DMS153 treated with DMSO at 0.1 percent for 48 hours (cell line): Measurements from ENCODE around the gene CTNND2.
"Not testable (repeated sequence)": the region's sequence is repeated elsewhere in the genome, so short reads cannot be mapped to it uniquely, and the experiment has no call there.

Source experiments
- DNase-seq: peaks from one replicate; lab custom pipeline; 2025; ENCODE audit not compliant: unreplicated experiment; lab: John Stamatoyannopoulos, UW

The CTNND2 gene

GRCh38 chr5:11679676-11680075 lies 224.6 kb downstream of the CTNND2 start:
- no peak for DNase-seq

- DNase-seq, result no peak
Observed at GRCh38 chr5:11675184-11675583, 229.1 kb downstream of the CTNND2 start.

- DNase-seq, result no peak
Observed at GRCh38 chr5:11672385-11673085, 231.7 kb downstream of the CTNND2 start.

- no peak for DNase-seq
Observed at GRCh38 chr5:11658376-11658775, 245.9 kb downstream of the CTNND2 start.

- no peak for DNase-seq
Observed at GRCh38 chr5:11656916-11657315, 247.3 kb downstream of the CTNND2 start.

- DNase-seq, result no peak
Observed at GRCh38 chr5:11655681-11656080, 248.6 kb downstream of the CTNND2 start.

- DNase-seq, result no peak
Observed at GRCh38 chr5:11650936-11651335, 253.3 kb downstream of the CTNND2 start.

- DNase-seq, result no peak
Observed at GRCh38 chr5:11646141-11646540, 258.1 kb downstream of the CTNND2 start.

GRCh38 chr5:11642438-11642837 lies 261.8 kb downstream of the CTNND2 start:
- no peak for DNase-seq

- DNase-seq, result no peak
Observed at GRCh38 chr5:11640158-11640873, 263.9 kb downstream of the CTNND2 start.

GRCh38 chr5:11622785-11623184 lies 281.5 kb downstream of the CTNND2 start:
- no peak for DNase-seq

GRCh38 chr5:11620172-11620571 lies 284.1 kb downstream of the CTNND2 start:
- no peak for DNase-seq

GRCh38 chr5:11619339-11620024 lies 284.8 kb downstream of the CTNND2 start:
- DNase-seq, result no peak

- no peak for DNase-seq
Observed at GRCh38 chr5:11617080-11617479, 287.2 kb downstream of the CTNND2 start.

GRCh38 chr5:11616624-11617023 lies 287.6 kb downstream of the CTNND2 start:
- DNase-seq, result not testable (repeated sequence)

GRCh38 chr5:11611011-11611410 lies 293.2 kb downstream of the CTNND2 start:
- DNase-seq, result no peak

- no peak for DNase-seq
Observed at GRCh38 chr5:11609570-11610303, 294.5 kb downstream of the CTNND2 start.

GRCh38 chr5:11608530-11608929 lies 295.7 kb downstream of the CTNND2 start:
- DNase-seq, result no peak

- no peak for DNase-seq
Observed at GRCh38 chr5:11607944-11608483, 296.2 kb downstream of the CTNND2 start.

GRCh38 chr5:11602298-11602697 lies 301.9 kb downstream of the CTNND2 start:
- DNase-seq, result no peak

- DNase-seq, result no peak
Observed at GRCh38 chr5:11599499-11599898, 304.7 kb downstream of the CTNND2 start.
